Measurements from ENCODE around the gene NCK2.

GRCh38 chr2:105812180-105813044 lies 67.7 kb downstream of the NCK2 start:
- no peak for TF ChIP-seq POLR2A (IDR thresholded peaks at IDR 0.05; ENCODE audit: low read depth)
- TF ChIP-seq CTCF (IDR thresholded peaks at IDR 0.05), result peak in 1 of 3 experiments; percentile 20
